ENCODE measurements around the gene DYSF. TPM values are rescaled to one million over a fixed set of nuclear protein-coding genes. Genes with fewer than 3 reads are reported as not detected.
A peak's percentile ranks its signal among the peaks of the same experiment; 100 is the strongest.

Gene DYSF
- total and polyA plus RNA-seq, 8 donors, result 17.8 to 71.4 (median 21.6) TPM

- Histone ChIP-seq H3K9me3 (no peaks in the 10 kb centered on the region), H3K27ac (no peak overlapping the region), H3K4me1 (peaks cover 12 to 15% of the 10 kb centered on the region in 2 donors), H3K27me3 (no peaks in the 10 kb centered on the region), H3K36me3 (peaks cover 0 to 80% of the 10 kb centered on the region in 2 donors), H3K4me3 (no peak overlapping the region)
- intact Hi-C loops (cut with DNase I), result loop anchor here in 1 of 2 donors (5.0 kb wide), 1 partner anchor 186 kb away; no protein-coding TSS in a partner anchor
- TF ChIP-seq CTCF (IDR thresholded peaks at IDR 0.05), result no peak
- DNase-seq (peak in 2 of 4 donors; percentile 24 to 46), ATAC-seq (no peak)
Observed at GRCh38 chr2:71611247-71611646, 157.9 kb downstream of the DYSF start.

GRCh38 chr2:71611781-71612527 is 158.6 kb downstream of the DYSF start:
- H3K27ac ChIP-seq, result no peak overlapping the region
- peaks cover 0 to 74% of the 10 kb centered on the region in 2 donors for H3K36me3 ChIP-seq
- no peak for TF ChIP-seq CTCF (IDR thresholded peaks at IDR 0.05)
- intact Hi-C loops (cut with DNase I), result loop anchor here in 1 of 2 donors (5.0 kb wide), 1 partner anchor 185 kb away; no protein-coding TSS in a partner anchor
- peaks cover 12 to 15% of the 10 kb centered on the region in 2 donors for H3K4me1 ChIP-seq
- no peaks in the 10 kb centered on the region for H3K27me3 ChIP-seq
- ATAC-seq, result no peak
- peak in 2 of 4 donors; percentile 4 to 27 for DNase-seq
- no peaks in the 10 kb centered on the region for H3K9me3 ChIP-seq
- H3K4me3 ChIP-seq, result no peak overlapping the region

- Histone ChIP-seq H3K4me3 (no peak overlapping the region), H3K9me3 (no peaks in the 10 kb centered on the region), H3K36me3 (peaks cover 0 to 70% of the 10 kb centered on the region in 2 donors), H3K27ac (no peak overlapping the region), H3K27me3 (no peaks in the 10 kb centered on the region), H3K4me1 (peaks cover 12 to 15% of the 10 kb centered on the region in 2 donors)
- intact Hi-C loops (cut with DNase I), result loop anchor here in 1 of 2 donors (5.0 kb wide), 1 partner anchor 185 kb away; no protein-coding TSS in a partner anchor
- TF ChIP-seq CTCF (IDR thresholded peaks at IDR 0.05), result no peak
- DNase-seq (peak in 2 of 4 donors; percentile 19 to 48), ATAC-seq (no peak)
Observed at GRCh38 chr2:71612581-71613402, 159.4 kb downstream of the DYSF start.

GRCh38 chr2:71613403-71613952 is 160.1 kb downstream of the DYSF start:
- intact Hi-C loops (cut with DNase I), result loop anchor here in 1 of 2 donors (5.0 kb wide), 1 partner anchor 184 kb away; no protein-coding TSS in a partner anchor
- no peak for TF ChIP-seq CTCF (IDR thresholded peaks at IDR 0.05)

More at GRCh38 chr2:71613403-71613952, 160.1 kb downstream of the DYSF start:
- Histone ChIP-seq H3K36me3 (peaks cover 0 to 65% of the 10 kb centered on the region in 2 donors), H3K9me3 (no peaks in the 10 kb centered on the region), H3K4me1 (peaks cover 12 to 15% of the 10 kb centered on the region in 2 donors), H3K27me3 (no peaks in the 10 kb centered on the region), H3K27ac (peak overlapping the region in 1 of 2 donors; percentile 58), H3K4me3 (no peak overlapping the region)
- ATAC-seq, result no peak
- DNase-seq, result peak in 1 of 4 donors; percentile 3

Data from left lung (tissue), 10 donors.